Epithelial cell of proximal tubule (primary cell): Measurements from ENCODE around the gene STRN3. TPM values are rescaled to one million over a fixed set of nuclear protein-coding genes. Genes with fewer than 3 reads are reported as not detected.
"Not testable (repeated sequence)": the region's sequence is repeated elsewhere in the genome, so short reads cannot be mapped to it uniquely, and the experiment has no call there.

Experiments
- DNase-seq: peaks from one replicate; pipeline ENCODE4 v3.0.0-alpha.2; 2011; ENCODE audit warnings: low read depth
- H3K4me3 ChIP-seq: 2 replicates; pipeline ENCODE4 v1.5.1; 2011; ENCODE audit warnings: low read depth, mild to moderate bottlenecking, low read length
- CTCF ChIP-seq: conservative IDR thresholded peaks from 2 replicates; pipeline ENCODE4 v1.5.1; 2012; ENCODE audit warnings: low read depth, mild to moderate bottlenecking, low read length
- total RNA-seq: library from RNA; depleted of rRNA; stranded (reverse); fragments of >200 nt; gene quantifications from 2 replicates; pipeline ENCODE4 v1.2.3, GENCODE V29; 2015

The STRN3 gene
- total RNA-seq, 1 donor from 2014 or later, result 26.0 TPM

GRCh38 chr14:30977752-30978151, 48.4 kb downstream of the STRN3 start:
- TF ChIP-seq CTCF, result no peak
- H3K4me3 ChIP-seq, result no peak overlapping the region

GRCh38 chr14:30974628-30975027, 51.6 kb downstream of the STRN3 start:
- TF ChIP-seq CTCF, result no peak
- H3K4me3 ChIP-seq, result no peak overlapping the region
- DNase-seq, result no peak

More at GRCh38 chr14:30977752-30978151, 48.4 kb downstream of the STRN3 start:
- DNase-seq, result no peak

GRCh38 chr14:30972882-30973582, 53.1 kb downstream of the STRN3 start:
- H3K4me3 ChIP-seq, result no peak overlapping the region
- no peak for DNase-seq
- TF ChIP-seq CTCF, result no peak

- DNase-seq, H3K4me3 ChIP-seq: not testable (repeated sequence)
Observed at GRCh38 chr14:30972036-30972732, 54.0 kb downstream of the STRN3 start.

- no peak for TF ChIP-seq CTCF
- no peak for DNase-seq
- H3K4me3 ChIP-seq, result no peak overlapping the region
Observed at GRCh38 chr14:30971586-30971985, 54.6 kb downstream of the STRN3 start.

GRCh38 chr14:30969796-30970195, 56.4 kb downstream of the STRN3 start:
- not testable (repeated sequence) for DNase-seq, H3K4me3 ChIP-seq

GRCh38 chr14:30967364-30968098, 58.6 kb downstream of the STRN3 start:
- not testable (repeated sequence) for H3K4me3 ChIP-seq

GRCh38 chr14:30966415-30967363, 59.5 kb downstream of the STRN3 start:
- TF ChIP-seq CTCF, result no peak
- no peak for DNase-seq
- no peak overlapping the region for H3K4me3 ChIP-seq

More at GRCh38 chr14:30967364-30968098, 58.6 kb downstream of the STRN3 start:
- not testable (repeated sequence) for DNase-seq

- not testable (repeated sequence) for DNase-seq, H3K4me3 ChIP-seq
Observed at GRCh38 chr14:30965861-30966260, 60.3 kb downstream of the STRN3 start.

GRCh38 chr14:30962537-30962936, 63.6 kb downstream of the STRN3 start:
- DNase-seq, H3K4me3 ChIP-seq: not testable (repeated sequence)
